Esophagus muscularis mucosa (tissue), 4 donors: ENCODE data around the gene FFAR2.

Experiments
- EP300 ChIP-seq: sonication (generic); formaldehyde crosslinking; IDR thresholded peaks from one replicate; pipeline ENCODE4 v1.6.1; 2017; ENCODE audit warnings: antibody characterized with exemption
- POLR2A ChIP-seq: fragments of 450-650 bp; IDR thresholded peaks from one replicate; pipeline ENCODE4 v1.6.1; 2017; ENCODE audit warnings: antibody characterized with exemption, moderate library complexity, mild to moderate bottlenecking, low read depth
- POLR2AphosphoS5 ChIP-seq, 2 donors: sonication (generic); formaldehyde crosslinking; IDR thresholded peaks; one replicate each; pipeline ENCODE4 v1.6.1; 2017; ENCODE audit warnings: antibody characterized with exemption in 2 of 2
- TF ChIP-seq, protein P1 (sequence below), 3 experiments: fragments of 200-600 bp in 2 of 3; fragments of 450-650 bp in 1 of 3; sonication (generic) in 2 of 3; IDR thresholded peaks; one replicate each; pipeline ENCODE4 v1.5.1; 2017 to 2019; ENCODE audit warnings: antibody characterized with exemption in 3 of 3, mild to moderate bottlenecking in 2 of 3, moderate library complexity in 1 of 3

DNA sequence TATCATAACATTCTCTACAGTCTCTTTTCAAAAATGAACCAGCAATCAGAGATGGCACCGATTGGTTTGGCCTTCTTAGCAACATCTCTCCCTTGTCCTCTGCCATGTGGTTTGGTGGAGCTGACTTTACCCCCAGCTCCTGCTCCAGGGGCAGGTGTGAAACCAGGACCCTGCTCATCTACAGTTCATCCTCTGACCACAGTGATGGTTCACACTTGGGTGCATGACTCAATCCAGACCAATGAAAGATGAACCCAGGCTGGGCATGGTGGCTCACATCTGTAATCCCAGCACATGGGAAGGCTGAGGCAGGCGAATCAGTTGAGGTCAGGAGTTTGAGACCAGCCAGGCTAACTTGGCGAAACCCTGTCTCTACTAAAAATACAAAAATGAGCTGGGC, 33.6 kb upstream of the FFAR2 start:
- no peak for TF ChIP-seq EP300
- TF ChIP-seq, protein P1, sequence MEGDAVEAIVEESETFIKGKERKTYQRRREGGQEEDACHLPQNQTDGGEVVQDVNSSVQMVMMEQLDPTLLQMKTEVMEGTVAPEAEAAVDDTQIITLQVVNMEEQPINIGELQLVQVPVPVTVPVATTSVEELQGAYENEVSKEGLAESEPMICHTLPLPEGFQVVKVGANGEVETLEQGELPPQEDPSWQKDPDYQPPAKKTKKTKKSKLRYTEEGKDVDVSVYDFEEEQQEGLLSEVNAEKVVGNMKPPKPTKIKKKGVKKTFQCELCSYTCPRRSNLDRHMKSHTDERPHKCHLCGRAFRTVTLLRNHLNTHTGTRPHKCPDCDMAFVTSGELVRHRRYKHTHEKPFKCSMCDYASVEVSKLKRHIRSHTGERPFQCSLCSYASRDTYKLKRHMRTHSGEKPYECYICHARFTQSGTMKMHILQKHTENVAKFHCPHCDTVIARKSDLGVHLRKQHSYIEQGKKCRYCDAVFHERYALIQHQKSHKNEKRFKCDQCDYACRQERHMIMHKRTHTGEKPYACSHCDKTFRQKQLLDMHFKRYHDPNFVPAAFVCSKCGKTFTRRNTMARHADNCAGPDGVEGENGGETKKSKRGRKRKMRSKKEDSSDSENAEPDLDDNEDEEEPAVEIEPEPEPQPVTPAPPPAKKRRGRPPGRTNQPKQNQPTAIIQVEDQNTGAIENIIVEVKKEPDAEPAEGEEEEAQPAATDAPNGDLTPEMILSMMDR (IDR thresholded peaks at IDR 0.05) = no peak
- no peak for TF ChIP-seq POLR2A
- TF ChIP-seq POLR2AphosphoS5 (IDR thresholded peaks at IDR 0.05) = no peak
